Neural progenitor cell (in vitro differentiated cells): ENCODE data around the gene ZNF597. TPM values are rescaled to one million over a fixed set of nuclear protein-coding genes. Genes with fewer than 3 reads are reported as not detected.
A peak's percentile ranks its signal among the peaks of the same experiment; 100 is the strongest.

Source experiments
- DNase-seq: peaks from one replicate; pipeline ENCODE4 v3.0.0-alpha.2; 2016; ENCODE audit warnings: low spot score
- H2AFZ ChIP-seq: fragments of 200-600 bp; sonication (generic); replicated peaks from 2 replicates; pipeline ENCODE4 v1.6.1; 2016; ENCODE audit warnings: antibody characterized with exemption
- H3F3A ChIP-seq: fragments of 200-600 bp; sonication (generic); 2 replicates; pipeline ENCODE4 v1.6.1; 2016; ENCODE audit warnings: antibody characterized with exemption, low read depth
- H3K27ac ChIP-seq: fragments of 200-600 bp; sonication (generic); 2 replicates; pipeline ENCODE4 v1.5.1; 2016; ENCODE audit warnings: mild to moderate bottlenecking
- H3K27me3 ChIP-seq: fragments of 200-600 bp; sonication (generic); 2 replicates; pipeline ENCODE4 v1.6.1; 2016; ENCODE audit warnings: mild to moderate bottlenecking, moderate library complexity
- H3K36me3 ChIP-seq: fragments of 200-600 bp; sonication (generic); 2 replicates; pipeline ENCODE4 v1.5.1; 2016
- H3K4me1 ChIP-seq: fragments of 200-600 bp; sonication (generic); 2 replicates; pipeline ENCODE4 v1.6.1; 2016; ENCODE audit warnings: mixed run types
- H3K4me2 ChIP-seq: fragments of 200-600 bp; sonication (generic); 2 replicates; pipeline ENCODE4 v1.6.1; 2016
- H3K4me3 ChIP-seq: fragments of 200-600 bp; sonication (generic); 2 replicates; pipeline ENCODE4 v1.5.1; 2016
- H3K79me2 ChIP-seq: fragments of 200-600 bp; sonication (generic); 2 replicates; pipeline ENCODE4 v1.6.1; 2016; ENCODE audit warnings: low read depth
- H3K9ac ChIP-seq: fragments of 200-600 bp; sonication (generic); 2 replicates; pipeline ENCODE4 v1.6.1; 2016
- H3K9me3 ChIP-seq: fragments of 200-600 bp; sonication (generic); 2 replicates; pipeline ENCODE4 v1.5.1; 2016; ENCODE audit warnings: low read depth
- H4K20me1 ChIP-seq: fragments of 200-600 bp; sonication (generic); 2 replicates; pipeline ENCODE4 v1.6.1; 2016; ENCODE audit warnings: low read depth
- H3K27ac Mint-ChIP-seq: 3 replicates; pipeline ENCODE4 v1.8.0; 2021; ENCODE audit warnings: mixed read lengths
- H3K27me3 Mint-ChIP-seq: 2 replicates; pipeline ENCODE4 v1.8.0; 2022; ENCODE audit warnings: low read depth, mild to moderate bottlenecking, inconsistent platforms, moderate library complexity, mixed read lengths; ENCODE audit not compliant: insufficient read depth
- H3K36me3 Mint-ChIP-seq: 3 replicates; pipeline ENCODE4 v1.8.0; 2021; ENCODE audit warnings: mixed read lengths
- H3K4me1 Mint-ChIP-seq: 3 replicates; pipeline ENCODE4 v1.8.0; 2021; ENCODE audit warnings: mixed read lengths
- H3K4me3 Mint-ChIP-seq: 3 replicates; pipeline ENCODE4 v1.8.0; 2021; ENCODE audit warnings: mild to moderate bottlenecking, moderate library complexity, mixed read lengths
- H3K9me3 Mint-ChIP-seq: 3 replicates; pipeline ENCODE4 v1.8.0; 2020; ENCODE audit warnings: mixed read lengths
- EZH2 ChIP-seq: fragments of 200-600 bp; sonication (generic); IDR thresholded peaks from 2 replicates; pipeline ENCODE4 v1.6.1; 2017; ENCODE audit warnings: antibody characterized with exemption, mild to moderate bottlenecking, moderate library complexity
- EZH2phosphoT487 ChIP-seq: fragments of 200-600 bp; sonication (generic); IDR thresholded peaks from 2 replicates; pipeline ENCODE4 v1.6.1; 2017; ENCODE audit warnings: antibody characterized with exemption
- total RNA-seq: library from RNA; depleted of rRNA; stranded (reverse); fragments of >200 nt; gene quantifications from 2 replicates; pipeline ENCODE4 v1.2.3, GENCODE V29; 2015; ENCODE audit warnings: low replicate concordance
- TF ChIP-seq, protein P1 (sequence below): fragments of 200-600 bp; sonication (generic); IDR thresholded peaks from 2 replicates; pipeline ENCODE4 v1.5.1; 2017; ENCODE audit warnings: antibody characterized with exemption, mild to moderate bottlenecking

ZNF597 gene
- total RNA-seq, 1 donor from 2014 or later, result 1.4 TPM

DNA sequence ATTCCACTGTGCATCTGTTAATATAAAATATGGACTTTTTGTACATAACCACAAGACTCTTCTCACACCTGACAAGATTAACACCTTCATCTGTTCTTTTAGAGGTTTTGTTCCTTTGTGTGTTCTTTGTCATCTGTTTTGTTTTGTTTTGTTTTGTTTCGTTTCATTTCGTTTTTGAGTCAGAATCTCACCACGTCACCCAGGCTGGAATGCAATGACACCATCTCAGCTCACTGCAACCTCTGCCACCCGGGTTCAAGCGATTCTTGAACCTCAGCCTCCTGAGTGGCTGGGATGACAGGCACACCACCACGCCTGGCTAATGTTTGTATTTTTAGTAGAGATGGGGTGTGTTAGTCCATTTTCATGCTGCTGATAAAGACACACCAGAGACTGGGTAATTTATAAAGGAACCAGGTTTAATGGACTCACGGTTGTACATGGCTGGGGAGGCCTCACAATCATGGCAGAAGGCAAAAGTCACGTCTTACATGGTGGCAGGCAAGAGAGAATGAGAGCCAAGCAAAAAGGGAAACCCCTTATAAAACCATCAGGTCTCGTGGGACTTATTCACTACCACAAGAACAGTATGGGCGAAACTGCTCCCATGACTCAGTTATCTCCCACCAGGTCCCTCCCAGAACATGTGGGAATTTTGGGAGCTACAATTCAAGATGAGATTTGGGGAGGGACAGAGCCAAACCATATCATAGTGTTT lies 29.7 kb upstream of the ZNF597 start:
- H3K79me2 ChIP-seq, result peaks cover 86% of the 10 kb centered on the region
- H4K20me1 ChIP-seq, result peaks cover 34% of the 10 kb centered on the region
- H3F3A ChIP-seq, result peaks cover 5% of the 10 kb centered on the region
- H3K9ac ChIP-seq, result no peak overlapping the region
- no peak overlapping the region for H2AFZ ChIP-seq
- TF ChIP-seq EZH2 (no peak), EZH2phosphoT487 (no peak)
- H3K4me2 ChIP-seq, result no peak overlapping the region
- Mint-ChIP-seq H3K4me1 (peaks cover 5% of the 10 kb centered on the region), H3K4me3 (no peak overlapping the region), H3K9me3 (no peaks in the 10 kb centered on the region), H3K36me3 (peaks cover 14% of the 10 kb centered on the region), H3K27ac (no peak overlapping the region), H3K27me3 (peaks cover 2% of the 10 kb centered on the region)
- H3K4me1 ChIP-seq, result peaks cover 7% of the 10 kb centered on the region
- no peak overlapping the region for H3K27ac ChIP-seq
- H3K4me3 ChIP-seq, result no peak overlapping the region
- no peak for DNase-seq
- no peaks in the 10 kb centered on the region for H3K9me3 ChIP-seq
- no peaks in the 10 kb centered on the region for H3K36me3 ChIP-seq
- no peaks in the 10 kb centered on the region for H3K27me3 ChIP-seq

DNA sequence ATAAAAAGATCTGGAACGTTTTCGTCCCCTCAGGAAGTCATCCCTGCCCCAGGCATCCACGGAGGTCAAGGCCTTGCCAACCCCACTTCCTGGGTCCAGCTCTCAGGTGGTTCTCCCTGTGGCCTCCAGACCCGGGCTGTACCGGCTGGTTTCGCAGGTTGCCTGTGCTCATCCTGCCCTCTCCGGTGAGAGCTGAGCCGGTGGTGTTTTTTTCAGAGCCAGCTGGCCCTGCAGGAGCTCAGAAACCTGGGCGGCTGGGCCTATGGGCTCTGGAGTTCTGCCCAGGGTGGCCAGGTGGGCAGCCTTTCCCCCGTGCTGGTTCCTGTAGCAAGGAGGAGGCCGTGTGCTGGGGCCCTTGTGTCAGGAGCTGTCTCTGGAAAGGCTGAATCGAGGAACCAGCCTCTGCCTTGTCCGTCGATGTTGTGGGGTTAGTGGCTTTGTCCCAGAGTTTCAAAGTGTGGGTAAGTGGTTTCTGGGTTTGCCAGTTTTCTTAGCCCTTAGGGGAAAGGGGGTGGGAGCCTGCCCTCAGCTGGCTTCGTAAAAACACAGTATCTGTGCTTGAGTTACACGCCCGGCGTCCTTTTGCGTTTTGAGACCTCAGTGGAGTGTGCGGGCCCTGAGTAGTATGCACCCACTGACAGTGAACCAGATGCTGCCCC lies 28.3 kb upstream of the ZNF597 start:
- peaks cover 3% of the 10 kb centered on the region for H3K27me3 Mint-ChIP-seq
- peaks cover 39% of the 10 kb centered on the region for H4K20me1 ChIP-seq
- H3K27ac ChIP-seq, result no peak overlapping the region
- H3K4me3 ChIP-seq, result no peak overlapping the region
- DNase-seq, result no peak
- H3F3A ChIP-seq, result peaks cover 5% of the 10 kb centered on the region
- H3K36me3 ChIP-seq, result no peaks in the 10 kb centered on the region
- no peak overlapping the region for H3K4me3 Mint-ChIP-seq
- H3K27me3 ChIP-seq, result no peaks in the 10 kb centered on the region
- no peak overlapping the region for H3K4me2 ChIP-seq
- H3K9me3 ChIP-seq, result no peaks in the 10 kb centered on the region
- TF ChIP-seq EZH2phosphoT487 (no peak), EZH2 (no peak)
- TF ChIP-seq, protein P1, sequence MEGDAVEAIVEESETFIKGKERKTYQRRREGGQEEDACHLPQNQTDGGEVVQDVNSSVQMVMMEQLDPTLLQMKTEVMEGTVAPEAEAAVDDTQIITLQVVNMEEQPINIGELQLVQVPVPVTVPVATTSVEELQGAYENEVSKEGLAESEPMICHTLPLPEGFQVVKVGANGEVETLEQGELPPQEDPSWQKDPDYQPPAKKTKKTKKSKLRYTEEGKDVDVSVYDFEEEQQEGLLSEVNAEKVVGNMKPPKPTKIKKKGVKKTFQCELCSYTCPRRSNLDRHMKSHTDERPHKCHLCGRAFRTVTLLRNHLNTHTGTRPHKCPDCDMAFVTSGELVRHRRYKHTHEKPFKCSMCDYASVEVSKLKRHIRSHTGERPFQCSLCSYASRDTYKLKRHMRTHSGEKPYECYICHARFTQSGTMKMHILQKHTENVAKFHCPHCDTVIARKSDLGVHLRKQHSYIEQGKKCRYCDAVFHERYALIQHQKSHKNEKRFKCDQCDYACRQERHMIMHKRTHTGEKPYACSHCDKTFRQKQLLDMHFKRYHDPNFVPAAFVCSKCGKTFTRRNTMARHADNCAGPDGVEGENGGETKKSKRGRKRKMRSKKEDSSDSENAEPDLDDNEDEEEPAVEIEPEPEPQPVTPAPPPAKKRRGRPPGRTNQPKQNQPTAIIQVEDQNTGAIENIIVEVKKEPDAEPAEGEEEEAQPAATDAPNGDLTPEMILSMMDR, result no peak
- H3K4me1 ChIP-seq, result peaks cover 12% of the 10 kb centered on the region
- H2AFZ ChIP-seq, result no peak overlapping the region
- no peak overlapping the region for H3K9ac ChIP-seq
- H3K27ac Mint-ChIP-seq, result no peak overlapping the region
- H3K79me2 ChIP-seq, result peaks cover 93% of the 10 kb centered on the region
- no peaks in the 10 kb centered on the region for H3K9me3 Mint-ChIP-seq
- H3K36me3 Mint-ChIP-seq, result peaks cover 16% of the 10 kb centered on the region
- H3K4me1 Mint-ChIP-seq, result peaks cover 16% of the 10 kb centered on the region

DNA sequence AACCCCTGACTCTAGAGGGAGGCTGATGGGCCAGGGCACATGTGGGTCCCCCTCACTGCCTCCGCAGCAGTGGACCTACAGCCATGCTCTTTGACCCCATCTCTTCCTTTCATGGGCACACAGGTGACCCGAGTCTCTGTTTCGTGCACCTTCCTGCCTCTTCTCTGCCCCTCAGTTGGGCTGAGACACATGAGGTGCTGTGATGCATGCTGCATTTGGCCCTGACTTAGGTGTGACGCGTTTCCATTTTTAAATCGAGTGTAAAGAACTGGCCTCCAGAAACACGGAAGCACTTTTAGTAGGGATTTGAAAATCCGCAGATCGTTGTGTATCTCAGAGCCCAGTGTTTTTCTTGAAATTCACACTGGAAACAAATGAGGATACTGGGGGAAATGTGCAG lies 27.4 kb upstream of the ZNF597 start:
- TF ChIP-seq EZH2, result no peak
- Mint-ChIP-seq H3K4me1 (peaks cover 20% of the 10 kb centered on the region), H3K9me3 (no peaks in the 10 kb centered on the region), H3K36me3 (peaks cover 20% of the 10 kb centered on the region), H3K4me3 (no peak overlapping the region), H3K27me3 (peaks cover 6% of the 10 kb centered on the region), H3K27ac (peak overlapping the region; percentile 42)
- Histone ChIP-seq H3K27me3 (no peaks in the 10 kb centered on the region), H3K9me3 (no peaks in the 10 kb centered on the region), H3K4me3 (no peak overlapping the region), H3F3A (peaks cover 5% of the 10 kb centered on the region), H4K20me1 (peaks cover 34% of the 10 kb centered on the region), H2AFZ (no peak overlapping the region), H3K4me2 (no peak overlapping the region), H3K27ac (no peak overlapping the region), H3K4me1 (peaks cover 12% of the 10 kb centered on the region), H3K36me3 (no peaks in the 10 kb centered on the region), H3K79me2 (peaks cover 100% of the 10 kb centered on the region), H3K9ac (no peak overlapping the region)
- DNase-seq, result no peak

DNA sequence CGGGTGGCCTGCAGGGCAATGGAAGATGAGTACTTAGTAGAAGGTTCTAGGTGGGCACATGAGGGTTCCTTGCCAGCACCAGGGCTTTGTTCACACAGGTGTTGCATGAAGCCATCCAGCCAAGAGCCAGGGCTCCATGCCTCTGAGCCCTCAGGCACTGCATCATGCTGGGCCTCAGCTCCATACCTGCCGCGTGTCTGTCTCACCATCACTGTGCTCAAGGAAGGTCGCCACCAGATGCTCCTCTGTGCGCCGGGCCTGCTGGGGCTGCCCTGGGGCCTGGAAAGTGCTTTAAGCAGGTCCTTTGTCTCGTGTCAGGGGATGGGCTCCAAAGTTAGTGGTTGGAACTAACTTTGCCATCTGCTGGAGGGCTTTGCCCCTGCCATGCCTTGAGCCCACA lies 26.4 kb upstream of the ZNF597 start:
- Histone ChIP-seq H3K4me1 (peaks cover 12% of the 10 kb centered on the region), H3K9ac (no peak overlapping the region), H3K4me2 (no peak overlapping the region), H3K9me3 (no peaks in the 10 kb centered on the region), H3K4me3 (no peak overlapping the region), H3K27me3 (no peaks in the 10 kb centered on the region), H2AFZ (no peak overlapping the region), H3K27ac (no peak overlapping the region), H3K79me2 (peaks cover 100% of the 10 kb centered on the region), H3F3A (peaks cover 5% of the 10 kb centered on the region), H3K36me3 (no peaks in the 10 kb centered on the region), H4K20me1 (peaks cover 27% of the 10 kb centered on the region)
- H3K27me3 Mint-ChIP-seq, result peaks cover 4% of the 10 kb centered on the region
- no peak overlapping the region for H3K27ac Mint-ChIP-seq
- no peak for DNase-seq
- peaks cover 25% of the 10 kb centered on the region for H3K36me3 Mint-ChIP-seq
- H3K4me1 Mint-ChIP-seq, result peaks cover 20% of the 10 kb centered on the region
- H3K9me3 Mint-ChIP-seq, result no peaks in the 10 kb centered on the region
- no peak for TF ChIP-seq EZH2phosphoT487
- no peak for TF ChIP-seq EZH2
- TF ChIP-seq, protein P1, result no peak
- H3K4me3 Mint-ChIP-seq, result no peak overlapping the region
